Stimulated activated naive CD8-positive, alpha-beta T cell treated with anti-CD3 and anti-CD28 coated beads, Interleukin-15, Interleukin-2, amounts not matched to agents 100 ng/mL and 50 ng/mL, for 24 hours (primary cell): Measurements from ENCODE around the gene DDX10.
"Not testable (repeated sequence)": the region's sequence is repeated elsewhere in the genome, so short reads cannot be mapped to it uniquely, and the experiment has no call there.

Source experiments
- H3K27ac Mint-ChIP-seq: one replicate; pipeline ENCODE4 v1.8.0; 2021; ENCODE audit warnings: mild to moderate bottlenecking, mixed read lengths
- H3K27me3 Mint-ChIP-seq: one replicate; pipeline ENCODE4 v1.8.0; 2021; ENCODE audit warnings: mixed read lengths
- H3K36me3 Mint-ChIP-seq: one replicate; pipeline ENCODE4 v1.8.0; 2021; ENCODE audit warnings: low read depth, mixed read lengths
- H3K4me1 Mint-ChIP-seq: one replicate; pipeline ENCODE4 v1.8.0; 2021; ENCODE audit warnings: low read depth, mixed read lengths
- H3K4me3 Mint-ChIP-seq: one replicate; pipeline ENCODE4 v1.8.0; 2021; ENCODE audit warnings: mild to moderate bottlenecking, mixed read lengths
- H3K9me3 Mint-ChIP-seq: one replicate; pipeline ENCODE4 v1.8.0; 2021; ENCODE audit warnings: mixed read lengths

The DDX10 gene

GRCh38 chr11:108641752-108642151 lies 23.1 kb upstream of the DDX10 start:
- H3K27ac Mint-ChIP-seq, H3K4me3 Mint-ChIP-seq, H3K9me3 Mint-ChIP-seq, H3K36me3 Mint-ChIP-seq, H3K4me1 Mint-ChIP-seq, H3K27me3 Mint-ChIP-seq: not testable (repeated sequence)

GRCh38 chr11:108643974-108644373 lies 20.9 kb upstream of the DDX10 start:
- H3K27me3 Mint-ChIP-seq, result no peaks in the 10 kb centered on the region
- H3K27ac Mint-ChIP-seq, result no peak overlapping the region
- H3K9me3 Mint-ChIP-seq, result no peaks in the 10 kb centered on the region
- no peak overlapping the region for H3K4me3 Mint-ChIP-seq
- H3K36me3 Mint-ChIP-seq, result no peaks in the 10 kb centered on the region
- H3K4me1 Mint-ChIP-seq, result no peaks in the 10 kb centered on the region

GRCh38 chr11:108645970-108646369 lies 18.9 kb upstream of the DDX10 start:
- Mint-ChIP-seq H3K27me3 (no peaks in the 10 kb centered on the region), H3K9me3 (no peaks in the 10 kb centered on the region), H3K4me3 (no peak overlapping the region), H3K27ac (no peak overlapping the region), H3K36me3 (no peaks in the 10 kb centered on the region), H3K4me1 (no peaks in the 10 kb centered on the region)

GRCh38 chr11:108647387-108647700 lies 17.5 kb upstream of the DDX10 start:
- Mint-ChIP-seq H3K36me3 (no peaks in the 10 kb centered on the region), H3K27ac (no peak overlapping the region), H3K9me3 (no peaks in the 10 kb centered on the region), H3K4me1 (no peaks in the 10 kb centered on the region), H3K27me3 (no peaks in the 10 kb centered on the region), H3K4me3 (no peak overlapping the region)

GRCh38 chr11:108647701-108648527 lies 17.0 kb upstream of the DDX10 start:
- Mint-ChIP-seq H3K36me3 (no peaks in the 10 kb centered on the region), H3K4me3 (no peak overlapping the region), H3K4me1 (no peaks in the 10 kb centered on the region), H3K27ac (no peak overlapping the region), H3K27me3 (no peaks in the 10 kb centered on the region), H3K9me3 (no peaks in the 10 kb centered on the region)

- Mint-ChIP-seq H3K4me3 (no peak overlapping the region), H3K27me3 (no peaks in the 10 kb centered on the region), H3K27ac (no peak overlapping the region), H3K9me3 (no peaks in the 10 kb centered on the region), H3K4me1 (no peaks in the 10 kb centered on the region), H3K36me3 (no peaks in the 10 kb centered on the region)
Observed at GRCh38 chr11:108648528-108648885, 16.4 kb upstream of the DDX10 start.

DNA sequence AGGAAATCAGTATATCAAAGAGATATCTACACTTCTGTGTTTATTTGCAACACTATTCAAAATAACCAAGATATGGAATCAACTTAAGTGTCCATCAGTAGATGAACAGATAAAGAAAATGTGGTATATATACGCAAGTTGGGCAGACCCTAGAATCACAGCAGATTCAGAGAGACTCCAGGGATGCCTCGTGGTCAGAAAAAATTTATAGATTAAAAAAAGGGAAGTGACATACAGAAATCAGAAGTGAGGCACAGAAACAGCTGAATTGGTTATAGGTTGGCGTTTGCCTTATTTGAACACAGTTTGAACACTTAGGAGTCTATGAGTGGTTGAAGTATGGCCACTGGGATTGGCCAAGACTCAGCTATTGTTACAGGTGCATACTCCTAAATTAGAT lies 10.8 kb upstream of the DDX10 start:
- H3K27me3 Mint-ChIP-seq, H3K4me1 Mint-ChIP-seq, H3K4me3 Mint-ChIP-seq, H3K9me3 Mint-ChIP-seq, H3K36me3 Mint-ChIP-seq, H3K27ac Mint-ChIP-seq: not testable (repeated sequence)

DNA sequence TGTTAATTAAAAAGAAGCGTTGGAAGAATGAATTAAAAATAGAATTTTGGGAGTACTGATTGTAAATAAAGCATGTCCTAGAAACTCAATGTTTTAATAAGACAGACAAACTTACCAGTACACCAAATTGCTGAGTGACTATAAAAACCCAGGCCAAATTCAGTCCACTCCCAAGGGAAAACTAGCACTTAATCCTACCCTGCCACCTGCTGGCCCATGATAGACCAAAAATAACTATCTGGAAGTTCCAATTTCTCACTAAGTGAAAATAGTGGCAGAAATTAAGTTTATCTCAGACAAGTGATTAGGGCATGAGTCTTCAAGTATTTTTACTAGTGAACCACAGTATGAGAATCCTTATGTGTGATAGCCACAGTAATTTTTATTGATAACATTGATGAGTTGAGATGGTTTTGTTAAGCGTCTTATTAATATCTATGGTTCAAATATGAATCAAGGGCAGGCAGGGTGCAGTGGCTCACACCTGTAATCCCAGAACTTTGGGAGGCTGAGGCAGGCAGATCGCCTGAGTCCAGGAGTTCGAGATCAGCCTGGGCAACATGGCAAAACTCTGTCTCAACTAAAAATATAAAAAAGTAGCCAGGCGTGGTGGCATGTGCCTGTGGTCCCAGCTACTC lies 9.8 kb upstream of the DDX10 start:
- peaks cover 7% of the 10 kb centered on the region for H3K27me3 Mint-ChIP-seq

DNA sequence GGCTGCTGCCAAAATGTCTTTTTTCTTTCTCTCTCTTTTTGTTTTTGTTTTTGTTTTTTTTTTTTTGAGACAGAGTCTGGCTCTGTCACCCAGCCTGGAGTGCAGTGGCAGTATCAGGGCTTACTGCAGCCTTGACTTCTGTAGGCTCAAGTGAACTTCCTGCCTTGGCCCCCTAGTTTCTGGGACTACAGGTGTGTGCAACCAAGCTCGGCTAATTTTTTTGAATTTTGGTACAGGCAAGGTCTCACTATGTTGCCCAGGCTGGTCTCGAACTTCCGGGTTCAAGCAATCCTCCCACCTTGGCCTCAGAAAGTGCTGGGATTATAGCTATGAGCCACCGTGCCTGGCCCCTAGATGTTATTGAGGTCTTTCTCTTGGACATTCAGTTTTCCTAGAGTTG lies 2.2 kb upstream of the DDX10 start:
- peaks cover 22% of the 10 kb centered on the region for H3K36me3 Mint-ChIP-seq
- peaks cover 32% of the 10 kb centered on the region for H3K4me1 Mint-ChIP-seq
- H3K27ac Mint-ChIP-seq, result no peak overlapping the region
- no peaks in the 10 kb centered on the region for H3K9me3 Mint-ChIP-seq
- no peak overlapping the region for H3K4me3 Mint-ChIP-seq
- H3K27me3 Mint-ChIP-seq, result no peaks in the 10 kb centered on the region

More for the DNA sequence above, 9.8 kb upstream of the DDX10 start:
- Mint-ChIP-seq H3K27ac (no peak overlapping the region), H3K36me3 (no peaks in the 10 kb centered on the region), H3K4me3 (no peak overlapping the region), H3K9me3 (no peaks in the 10 kb centered on the region), H3K4me1 (no peaks in the 10 kb centered on the region)

DNA sequence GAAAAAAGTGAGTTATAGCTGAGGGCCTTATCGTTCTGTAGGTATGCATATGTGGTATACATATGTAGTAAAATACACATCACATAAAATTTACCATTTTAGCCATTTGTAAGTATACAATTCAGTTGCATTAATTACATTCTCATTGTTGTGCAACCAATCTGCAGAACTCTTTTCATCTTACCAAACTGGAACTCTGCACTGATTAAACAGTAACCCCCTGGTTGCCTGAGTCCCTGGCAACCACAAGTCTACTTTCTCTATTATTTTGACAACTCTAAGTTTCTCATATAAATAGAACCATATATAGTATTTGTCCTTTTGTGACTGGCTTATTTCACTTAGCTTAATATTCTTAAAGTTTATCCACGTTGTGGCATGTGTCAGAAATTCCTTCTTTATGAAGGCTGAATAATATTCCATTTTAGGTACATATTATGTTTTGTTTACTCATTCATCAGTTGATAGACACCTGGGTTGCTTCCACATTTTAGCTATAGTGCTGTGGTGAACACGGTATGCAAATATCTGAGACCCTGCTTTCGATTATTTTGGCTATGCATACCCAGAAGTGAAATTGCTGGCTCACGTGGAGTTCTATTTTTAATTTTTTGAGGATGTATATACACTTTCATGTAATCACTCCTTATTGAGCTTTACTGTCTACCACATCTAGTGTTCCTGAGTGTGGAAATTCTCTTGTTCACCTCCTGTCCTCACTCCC lies 1.6 kb upstream of the DDX10 start:
- Mint-ChIP-seq H3K4me1 (peaks cover 37% of the 10 kb centered on the region), H3K9me3 (no peaks in the 10 kb centered on the region), H3K4me3 (no peak overlapping the region), H3K27me3 (no peaks in the 10 kb centered on the region), H3K36me3 (peaks cover 27% of the 10 kb centered on the region), H3K27ac (no peak overlapping the region)

- Mint-ChIP-seq H3K27ac (no peak overlapping the region), H3K4me1 (peaks cover 43% of the 10 kb centered on the region)
Observed at GRCh38 chr11:108666373-108666772, 1.5 kb downstream of the DDX10 start.

DNA sequence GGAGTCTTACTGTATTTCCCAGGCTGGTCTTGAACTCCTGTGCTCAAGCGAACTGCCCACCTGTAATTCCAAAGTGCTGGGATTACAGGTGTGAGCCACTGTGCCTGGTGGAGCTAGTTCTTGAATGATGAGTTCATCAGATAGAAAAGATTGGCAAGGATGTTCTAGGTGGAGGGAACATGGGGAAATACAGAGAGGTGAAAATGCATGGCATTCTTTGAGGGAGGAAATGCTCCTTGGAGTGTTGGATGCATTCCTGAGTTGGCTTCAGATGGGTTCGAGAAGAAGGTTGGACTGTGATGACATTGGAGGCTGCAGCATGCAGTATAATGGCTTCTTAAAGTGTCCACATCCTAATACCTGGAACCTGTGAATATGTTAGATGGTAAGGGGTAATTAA lies 4.4 kb downstream of the DDX10 start:
- Mint-ChIP-seq H3K9me3 (no peaks in the 10 kb centered on the region), H3K27me3 (no peaks in the 10 kb centered on the region), H3K4me1 (peaks cover 42% of the 10 kb centered on the region), H3K4me3 (no peak overlapping the region), H3K27ac (no peak overlapping the region), H3K36me3 (peaks cover 60% of the 10 kb centered on the region)

More at GRCh38 chr11:108666373-108666772, 1.5 kb downstream of the DDX10 start:
- H3K36me3 Mint-ChIP-seq, result peaks cover 50% of the 10 kb centered on the region
- H3K9me3 Mint-ChIP-seq, result no peaks in the 10 kb centered on the region
- no peaks in the 10 kb centered on the region for H3K27me3 Mint-ChIP-seq
- H3K4me3 Mint-ChIP-seq, result peak overlapping the region; percentile 100

DNA sequence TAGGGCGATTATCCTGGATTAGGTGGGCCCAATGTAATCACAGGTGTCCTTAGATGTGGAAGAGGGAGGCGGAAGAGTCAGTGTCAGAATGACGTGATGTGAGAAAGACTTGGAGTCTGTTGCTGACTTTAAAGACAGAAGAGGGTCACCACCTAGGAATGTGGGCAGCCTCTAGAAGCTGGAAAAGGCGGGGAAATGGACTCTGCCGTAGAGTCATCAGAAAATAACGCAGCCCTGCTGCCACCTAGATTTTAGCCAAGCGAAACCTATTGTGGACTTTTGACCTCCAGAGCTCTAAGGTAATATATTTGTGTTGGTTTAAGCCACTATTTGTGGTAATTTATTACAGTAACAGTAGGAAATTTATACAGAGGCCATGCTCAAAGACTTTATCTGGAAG lies 4.8 kb downstream of the DDX10 start:
- H3K27me3 Mint-ChIP-seq, result no peaks in the 10 kb centered on the region
- peaks cover 62% of the 10 kb centered on the region for H3K36me3 Mint-ChIP-seq
- no peak overlapping the region for H3K4me3 Mint-ChIP-seq
- no peak overlapping the region for H3K27ac Mint-ChIP-seq
- no peaks in the 10 kb centered on the region for H3K9me3 Mint-ChIP-seq
- H3K4me1 Mint-ChIP-seq, result peaks cover 38% of the 10 kb centered on the region

- no peaks in the 10 kb centered on the region for H3K27me3 Mint-ChIP-seq
- H3K9me3 Mint-ChIP-seq, result no peaks in the 10 kb centered on the region
- peaks cover 66% of the 10 kb centered on the region for H3K36me3 Mint-ChIP-seq
- no peak overlapping the region for H3K27ac Mint-ChIP-seq
- H3K4me3 Mint-ChIP-seq, result no peak overlapping the region
- peaks cover 33% of the 10 kb centered on the region for H3K4me1 Mint-ChIP-seq
Observed at GRCh38 chr11:108670451-108670850, 5.6 kb downstream of the DDX10 start.

DNA sequence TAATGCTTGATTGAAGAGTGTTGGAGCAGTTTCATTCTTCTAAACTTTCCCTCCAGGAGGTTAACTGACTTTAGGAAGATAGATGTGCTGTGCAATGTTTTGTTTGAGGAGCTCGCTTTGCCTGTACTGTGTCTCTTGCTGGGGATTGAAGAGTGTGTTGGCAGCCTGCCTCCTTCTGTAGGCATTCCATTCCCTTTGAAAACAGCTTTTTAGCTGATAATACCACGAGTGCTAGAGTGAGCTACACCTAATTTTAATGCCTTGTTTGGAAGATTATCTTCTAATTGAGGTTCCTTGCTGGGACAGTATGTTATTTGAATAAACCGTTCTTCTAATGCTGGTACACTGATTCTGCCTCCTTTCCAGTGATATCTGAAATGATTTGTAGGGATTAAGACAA lies 7.2 kb downstream of the DDX10 start:
- Mint-ChIP-seq H3K36me3 (peaks cover 64% of the 10 kb centered on the region), H3K9me3 (no peaks in the 10 kb centered on the region), H3K4me3 (no peak overlapping the region), H3K4me1 (peaks cover 17% of the 10 kb centered on the region), H3K27ac (no peak overlapping the region), H3K27me3 (no peaks in the 10 kb centered on the region)
